ENCODE results near the gene PARD3.

DNA sequence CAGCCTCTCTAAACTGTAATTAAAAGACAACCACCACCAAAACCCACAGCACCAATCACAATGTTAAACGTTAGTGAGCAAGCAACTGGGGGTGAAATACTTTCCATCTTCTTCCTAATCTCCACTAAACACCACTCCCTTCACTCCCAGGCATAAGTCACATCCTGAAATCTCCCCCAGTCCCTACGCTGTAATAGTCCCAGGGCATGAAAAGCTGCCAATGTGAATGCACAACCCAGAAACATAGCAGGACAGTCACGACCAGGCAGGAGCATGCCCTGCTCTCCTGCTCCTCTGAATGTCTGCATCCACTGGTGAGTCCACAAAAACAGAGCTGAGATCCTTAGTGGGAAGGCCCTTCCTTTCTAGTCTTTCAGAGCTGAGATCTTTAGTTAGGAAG lies 288.9 kb downstream of the PARD3 start:
- TF ChIP-seq, protein P1, sequence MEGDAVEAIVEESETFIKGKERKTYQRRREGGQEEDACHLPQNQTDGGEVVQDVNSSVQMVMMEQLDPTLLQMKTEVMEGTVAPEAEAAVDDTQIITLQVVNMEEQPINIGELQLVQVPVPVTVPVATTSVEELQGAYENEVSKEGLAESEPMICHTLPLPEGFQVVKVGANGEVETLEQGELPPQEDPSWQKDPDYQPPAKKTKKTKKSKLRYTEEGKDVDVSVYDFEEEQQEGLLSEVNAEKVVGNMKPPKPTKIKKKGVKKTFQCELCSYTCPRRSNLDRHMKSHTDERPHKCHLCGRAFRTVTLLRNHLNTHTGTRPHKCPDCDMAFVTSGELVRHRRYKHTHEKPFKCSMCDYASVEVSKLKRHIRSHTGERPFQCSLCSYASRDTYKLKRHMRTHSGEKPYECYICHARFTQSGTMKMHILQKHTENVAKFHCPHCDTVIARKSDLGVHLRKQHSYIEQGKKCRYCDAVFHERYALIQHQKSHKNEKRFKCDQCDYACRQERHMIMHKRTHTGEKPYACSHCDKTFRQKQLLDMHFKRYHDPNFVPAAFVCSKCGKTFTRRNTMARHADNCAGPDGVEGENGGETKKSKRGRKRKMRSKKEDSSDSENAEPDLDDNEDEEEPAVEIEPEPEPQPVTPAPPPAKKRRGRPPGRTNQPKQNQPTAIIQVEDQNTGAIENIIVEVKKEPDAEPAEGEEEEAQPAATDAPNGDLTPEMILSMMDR (IDR thresholded peaks at IDR 0.05) = no peak
- TF ChIP-seq POLR2A (IDR thresholded peaks at IDR 0.05) (no peak), POLR2AphosphoS5 (IDR thresholded peaks at IDR 0.05) (no peak)
